NOMO-1 treated with dmso at 0.1 percent for 144 hours (cell line): Measurements from ENCODE around the gene GABPA.
"Not testable (repeated sequence)": the region's sequence is repeated elsewhere in the genome, so short reads cannot be mapped to it uniquely, and the experiment has no call there.

Experiments used
- DNase-seq: peaks from one replicate; lab custom pipeline; 2025; ENCODE audit not compliant: unreplicated experiment; lab: John Stamatoyannopoulos, UW

The GABPA gene

DNA sequence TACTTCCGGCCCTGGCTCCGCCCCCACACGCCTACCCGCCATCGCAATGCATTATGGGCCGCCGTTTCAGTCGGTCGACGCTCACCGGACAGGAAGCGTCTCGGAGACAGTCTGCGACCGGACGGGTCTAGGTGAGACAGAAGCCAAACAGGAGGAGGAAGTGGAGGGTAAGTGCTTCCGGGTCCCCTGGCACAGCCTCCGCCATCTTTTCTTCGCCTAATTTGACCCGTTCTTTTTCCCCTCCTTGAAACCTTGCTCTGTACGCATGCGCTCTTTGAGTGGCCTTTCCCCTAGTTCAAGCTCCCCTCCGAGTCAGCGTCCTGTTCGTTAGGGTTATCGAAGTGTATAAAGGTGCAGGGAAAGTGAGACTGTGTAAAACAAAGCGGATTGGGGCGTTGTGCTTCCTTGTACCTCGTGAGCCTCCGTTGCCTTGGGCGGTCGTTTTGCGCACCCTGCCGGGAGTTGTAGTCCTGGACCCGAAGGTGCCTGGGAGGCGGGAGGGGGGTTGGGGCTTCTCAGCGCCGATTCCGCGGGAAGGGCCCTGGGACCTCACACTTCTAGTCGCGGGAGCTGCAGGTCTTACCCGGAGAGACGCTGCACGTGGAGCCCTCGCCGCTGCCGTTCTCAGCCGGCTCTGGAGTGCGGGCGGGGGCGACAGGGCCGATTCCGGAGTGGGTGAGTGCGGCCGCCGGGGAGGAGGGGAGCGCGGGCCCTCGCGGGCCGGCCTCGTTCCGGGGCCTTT lies at the start of gene GABPA, which contains the start of gene ATP5PF:
Gene GABPA, plus strand, starts transcription at position 69 of the 742 bp plus-strand sequence. CDS start 6,627 bp downstream, outside the sequence.
Gene ATP5PF, minus strand, starts transcription at position 1 of the 742 bp plus-strand sequence. CDS start 5,110 bp downstream, outside the sequence.
- peak; percentile 95 for DNase-seq

DNA sequence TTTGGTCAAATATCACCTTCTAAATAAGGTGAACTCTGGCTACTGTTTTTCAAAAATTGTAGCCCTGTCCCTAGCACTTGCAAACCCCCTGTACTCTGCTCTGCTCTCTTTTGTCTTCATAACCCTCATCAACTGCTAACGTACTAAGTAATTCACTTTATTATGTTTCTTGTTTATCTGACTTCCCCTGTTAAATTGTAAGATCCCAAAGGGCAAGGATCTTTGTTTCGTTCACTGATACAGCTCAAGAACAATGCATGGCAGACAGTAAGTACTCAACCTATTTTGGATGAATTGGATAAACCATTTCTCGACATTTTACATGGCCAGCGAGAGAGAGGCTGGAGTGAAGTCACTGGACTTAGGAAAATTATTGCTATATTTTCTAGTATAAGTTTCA lies 47.0 kb upstream of the GABPA start:
- no peak for DNase-seq

DNA sequence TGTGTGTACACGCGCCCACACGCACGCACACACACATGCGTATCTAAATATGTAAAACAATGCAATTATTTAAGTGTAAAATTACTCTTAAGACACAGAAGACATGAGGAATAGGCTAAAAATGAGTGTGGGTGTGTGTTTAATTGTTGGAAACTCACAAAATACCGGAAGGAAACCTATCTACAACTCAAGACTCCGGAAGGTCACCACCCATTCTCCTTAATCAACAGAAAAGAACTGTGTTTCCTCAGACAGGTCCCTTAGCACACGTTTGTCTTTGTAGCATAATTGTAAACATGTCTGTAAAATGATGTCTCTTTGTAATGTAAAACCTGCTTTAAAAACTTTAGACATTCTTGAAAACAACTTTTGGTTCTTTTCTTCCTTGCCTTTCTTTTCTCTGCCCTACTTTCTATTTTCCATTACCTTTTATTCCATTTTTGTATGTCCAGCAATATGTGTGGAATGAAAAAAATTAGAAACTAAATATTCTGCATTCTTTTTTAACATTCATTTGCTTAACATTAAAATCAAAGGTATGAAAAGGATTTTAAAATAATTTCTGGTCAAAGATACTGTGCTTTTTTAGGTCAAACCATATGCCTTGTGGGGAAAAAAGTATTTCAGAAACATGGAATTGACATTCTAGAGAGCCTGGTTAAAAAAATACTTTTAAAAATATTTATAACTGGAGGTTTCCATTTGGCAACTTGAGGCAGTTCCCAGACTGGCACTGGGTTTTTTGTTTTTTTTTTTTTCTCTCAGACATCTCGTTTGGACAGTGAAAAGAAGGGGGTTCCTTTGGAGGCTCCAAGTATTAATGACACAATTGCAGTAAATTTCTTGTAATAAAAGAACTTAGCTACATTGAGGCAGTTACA lies 46.3 kb upstream of the GABPA start:
- DNase-seq = no peak

DNA sequence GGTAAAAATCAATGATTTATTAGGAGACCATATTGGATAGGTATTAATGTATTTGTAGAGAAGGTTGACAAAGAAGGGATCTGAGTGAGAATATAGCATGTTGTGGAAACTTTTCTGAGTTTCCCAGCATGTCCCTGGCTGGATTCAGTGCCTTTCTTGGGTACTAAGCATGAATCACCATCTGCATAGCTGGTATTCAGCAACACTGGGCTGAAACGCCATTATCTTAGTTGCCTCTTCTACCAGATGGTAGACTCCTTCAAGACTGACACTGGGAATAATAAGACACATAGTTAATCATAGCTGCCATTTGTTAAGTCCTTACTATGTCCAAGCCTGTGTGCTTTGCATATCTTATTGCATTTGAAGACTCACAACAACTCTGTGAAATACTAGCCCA lies 45.5 kb upstream of the GABPA start:
- no peak for DNase-seq

DNA sequence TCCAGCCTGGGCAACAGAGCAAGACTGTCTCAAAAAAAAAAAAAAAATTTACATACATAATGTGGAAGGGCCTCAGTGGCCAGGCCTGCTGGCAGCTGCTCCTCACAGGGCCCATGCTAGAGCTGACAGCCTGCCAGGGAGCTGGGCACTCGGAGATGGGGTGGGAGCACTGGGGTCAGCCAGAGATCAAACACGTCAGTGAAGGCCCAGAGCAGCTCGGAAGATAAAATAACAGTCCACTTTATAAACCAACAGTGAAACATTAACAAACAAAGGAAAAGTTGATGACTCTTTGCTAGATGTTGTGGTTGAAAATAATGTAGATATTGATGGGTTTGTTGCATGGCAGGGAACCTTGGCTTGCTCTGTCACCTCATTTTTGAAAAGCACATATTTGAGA lies 42.8 kb upstream of the GABPA start:
- no peak for DNase-seq

DNA sequence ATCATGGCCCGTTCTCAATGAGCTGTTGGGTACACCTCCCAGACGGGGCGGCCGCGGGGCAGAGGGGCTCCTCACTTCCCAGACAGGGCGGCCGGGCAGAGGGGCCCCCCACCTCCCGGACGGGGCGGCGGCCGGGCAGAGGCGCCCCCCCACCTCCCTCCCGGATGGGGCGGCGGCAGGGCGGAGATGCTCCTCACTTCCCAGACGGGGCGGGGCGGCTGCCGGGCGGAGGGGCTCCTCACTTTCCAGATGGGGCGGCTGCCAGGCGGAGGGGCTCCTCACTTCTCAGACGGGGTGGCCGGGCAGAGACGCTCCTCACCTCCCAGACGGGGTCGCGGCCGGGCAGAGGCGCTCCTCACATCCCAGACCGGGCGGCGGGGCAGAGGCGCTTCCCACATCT lies 39.3 kb upstream of the GABPA start:
- not testable (repeated sequence) for DNase-seq

DNA sequence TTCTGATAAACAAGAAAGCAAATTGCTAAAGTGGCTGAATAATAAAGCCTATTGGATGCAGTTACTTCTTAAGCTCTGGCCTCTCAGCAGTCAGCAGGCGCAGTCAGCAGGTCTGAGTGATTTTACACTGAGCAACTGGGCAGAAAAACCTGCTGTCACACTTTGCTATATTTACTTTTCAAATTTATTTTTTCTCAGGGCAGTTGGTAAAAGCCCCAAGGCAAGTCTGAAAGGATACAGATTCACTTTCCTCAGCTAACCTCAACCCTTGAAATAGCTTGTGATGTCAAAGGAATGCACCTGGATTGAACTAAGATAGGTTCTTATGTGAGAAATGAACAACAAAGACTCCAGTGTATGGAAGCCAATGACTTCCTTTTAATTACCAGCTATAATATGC lies 34.0 kb upstream of the GABPA start:
- DNase-seq = no peak

DNA sequence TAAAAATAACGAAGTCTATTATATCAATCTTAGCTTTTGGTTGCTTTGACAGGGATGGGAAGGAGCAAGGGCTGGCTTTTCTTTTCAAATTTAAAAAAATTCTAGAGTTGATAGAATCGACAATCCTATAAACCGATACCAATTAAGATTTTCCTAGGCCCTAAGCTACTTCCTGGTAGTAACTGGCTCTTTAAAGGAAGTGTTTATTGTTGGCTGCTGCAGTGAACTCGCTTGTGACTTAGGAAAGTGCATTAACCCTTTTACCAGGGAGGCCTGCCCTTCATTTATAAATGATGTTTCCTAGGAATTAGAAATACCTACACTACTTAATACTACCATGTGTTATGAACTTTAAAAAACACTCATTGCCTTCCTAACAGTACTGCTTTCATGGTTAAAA lies 33.2 kb upstream of the GABPA start:
- no peak for DNase-seq

DNA sequence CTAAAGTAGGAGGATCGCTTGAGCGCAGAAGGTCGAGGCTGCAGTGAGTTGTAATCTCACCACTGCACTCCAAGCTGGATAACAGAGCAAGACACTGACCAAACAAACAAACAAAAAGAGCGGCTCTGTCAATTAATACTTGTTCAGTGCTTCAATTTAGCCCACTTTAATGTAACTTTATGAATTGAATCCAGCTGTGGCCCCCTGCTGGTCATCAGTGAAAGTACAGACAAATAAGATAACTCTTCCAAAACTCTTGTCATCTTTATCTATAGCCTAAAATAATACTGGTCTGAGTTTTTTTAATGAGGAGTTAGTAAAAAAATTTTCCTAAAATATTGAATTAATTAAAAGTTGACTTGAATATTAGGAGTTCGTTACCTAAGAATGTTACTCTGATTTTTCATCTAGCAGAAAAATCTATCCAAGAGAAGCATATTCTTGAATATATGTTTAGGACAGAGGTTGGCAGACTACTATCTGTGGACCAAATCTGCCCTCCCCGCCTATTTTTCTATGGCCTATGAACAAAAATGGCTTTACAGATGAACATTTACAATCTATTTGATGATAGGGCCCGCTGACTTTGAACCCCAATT lies 26.2 kb upstream of the GABPA start:
- no peak for DNase-seq

DNA sequence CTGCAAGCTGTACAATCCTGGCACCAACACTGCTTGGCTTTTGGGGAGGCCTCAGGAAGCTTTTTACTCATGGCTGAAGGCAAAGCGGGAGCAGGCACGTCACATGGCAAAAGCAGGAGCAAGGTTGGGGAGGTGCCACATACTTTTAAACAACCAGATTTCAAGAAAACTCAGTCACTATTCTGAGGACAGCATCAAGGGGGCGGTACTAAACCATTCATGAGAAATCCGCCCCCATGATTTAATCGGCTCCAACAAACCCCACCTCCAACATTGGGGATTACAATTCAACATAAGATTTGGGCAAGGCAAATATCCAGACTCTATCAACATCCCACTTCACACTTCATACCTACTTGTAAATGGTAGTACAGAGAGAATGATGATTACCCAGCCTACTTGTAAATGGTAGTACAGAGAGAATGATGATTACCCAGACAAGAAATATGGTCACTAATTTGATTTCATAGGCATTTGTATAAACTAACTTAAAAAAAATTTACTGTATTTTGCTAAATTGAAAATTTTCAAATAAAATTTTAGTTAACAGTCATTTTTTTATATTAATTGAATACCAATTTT lies 25.0 kb upstream of the GABPA start:
- DNase-seq = no peak

DNA sequence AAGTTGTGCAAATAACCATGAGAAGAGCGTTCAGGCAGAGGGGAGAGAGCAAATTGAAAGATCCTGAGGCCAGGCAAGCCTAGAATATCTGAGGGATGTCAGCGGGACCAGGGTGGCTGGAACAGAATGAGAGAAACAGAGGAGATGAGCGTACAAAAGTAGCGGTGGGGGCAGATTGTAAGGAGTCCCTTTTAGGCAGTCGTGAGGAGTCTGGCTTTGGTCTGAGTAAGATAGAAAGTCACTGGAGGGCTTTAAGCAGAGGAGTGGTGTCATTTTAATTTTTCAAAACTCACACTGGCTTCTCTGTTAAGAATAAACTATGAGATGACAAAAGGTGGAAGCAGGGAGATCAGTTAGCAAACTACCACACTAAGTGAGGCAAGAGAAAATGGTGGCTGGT lies 24.2 kb upstream of the GABPA start:
- DNase-seq = no peak

DNA sequence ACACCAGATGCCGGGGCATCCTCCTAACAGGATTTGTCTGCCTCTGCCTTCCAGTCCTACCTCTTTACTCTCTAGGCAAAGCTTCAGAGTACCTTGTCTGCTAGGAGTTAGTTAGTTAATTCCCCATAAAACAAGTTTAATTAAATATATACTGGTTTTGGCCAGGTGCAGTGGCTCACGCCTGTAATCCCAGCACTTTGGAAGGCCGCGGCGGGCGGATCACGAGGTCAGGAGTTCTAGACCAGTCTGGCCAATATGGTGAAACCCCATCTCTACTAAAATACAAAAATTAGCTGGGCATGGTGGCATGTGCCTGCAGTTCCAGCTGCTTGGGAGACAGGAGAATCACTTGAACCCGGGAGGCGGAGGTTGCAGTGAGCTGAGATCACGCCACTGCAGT lies 20.7 kb upstream of the GABPA start:
- not testable (repeated sequence) for DNase-seq

DNA sequence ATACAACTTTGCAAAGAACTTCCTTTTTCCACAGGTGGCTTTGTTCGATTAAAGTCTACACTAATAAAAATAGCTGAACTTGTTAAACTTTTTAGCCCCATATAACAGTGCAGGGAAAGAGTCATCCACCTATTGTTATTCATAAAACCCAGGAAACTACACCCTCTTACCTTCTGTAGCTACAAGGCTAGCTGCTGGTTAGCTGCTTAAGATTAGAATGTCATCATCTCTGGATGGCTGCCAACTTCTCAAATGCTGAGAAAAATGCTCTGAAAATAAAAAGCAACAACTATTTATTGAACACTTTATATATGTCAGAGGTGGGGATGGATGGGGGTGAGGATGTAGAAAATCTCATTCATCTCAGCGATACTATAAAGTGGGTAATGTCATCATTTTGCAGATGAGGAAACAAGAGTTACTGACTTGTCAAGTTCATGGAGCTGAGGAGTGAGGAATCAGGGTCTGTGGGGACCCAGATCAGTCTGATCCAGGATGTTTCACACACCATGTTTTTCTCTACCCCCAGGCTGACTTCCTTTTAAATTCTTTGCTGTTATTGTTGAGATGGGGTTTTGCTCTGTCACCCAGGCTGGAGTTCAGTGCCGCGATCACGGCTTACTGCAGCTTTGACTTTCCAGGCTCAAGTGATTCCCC lies 17.2 kb upstream of the GABPA start:
- no peak for DNase-seq

DNA sequence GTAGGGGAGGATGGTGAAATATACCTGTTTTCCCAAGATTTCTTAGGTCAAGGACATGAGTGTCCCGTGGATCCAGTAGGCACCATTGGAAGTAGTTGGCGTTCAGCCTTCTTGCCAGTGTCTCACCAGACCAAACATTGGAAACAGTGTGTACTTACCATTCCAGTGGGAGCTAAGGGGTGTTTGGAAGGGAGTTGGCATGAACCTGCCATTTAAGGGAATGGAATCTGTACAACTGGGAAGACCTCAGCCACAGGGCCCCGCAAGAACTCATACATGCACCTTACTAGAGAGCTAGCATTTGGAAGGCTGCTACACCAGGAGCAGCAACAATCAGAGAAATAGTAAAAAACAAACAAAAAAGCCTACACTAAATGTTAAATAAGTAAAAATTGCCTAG lies 12.8 kb upstream of the GABPA start:
- DNase-seq = no peak

DNA sequence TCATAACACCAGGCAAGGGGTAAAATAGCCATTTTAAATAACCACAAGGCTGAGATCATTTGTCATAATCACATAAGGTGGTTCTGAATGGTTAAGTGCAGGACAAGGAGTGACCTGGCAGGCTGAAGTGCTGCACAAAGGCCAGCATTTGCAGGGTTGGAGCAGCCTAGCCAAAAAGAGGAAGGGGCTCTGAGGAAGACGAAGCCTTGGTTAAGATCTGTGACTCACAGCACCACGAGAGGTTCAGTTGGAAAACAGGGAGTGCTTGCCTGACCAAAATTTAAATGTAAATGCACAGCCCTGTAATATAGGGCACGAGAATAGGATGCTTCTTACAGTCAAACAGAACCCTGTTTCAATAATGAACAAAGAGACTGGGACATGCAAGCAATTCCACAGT lies 12.1 kb upstream of the GABPA start:
- DNase-seq = peak; percentile 56

DNA sequence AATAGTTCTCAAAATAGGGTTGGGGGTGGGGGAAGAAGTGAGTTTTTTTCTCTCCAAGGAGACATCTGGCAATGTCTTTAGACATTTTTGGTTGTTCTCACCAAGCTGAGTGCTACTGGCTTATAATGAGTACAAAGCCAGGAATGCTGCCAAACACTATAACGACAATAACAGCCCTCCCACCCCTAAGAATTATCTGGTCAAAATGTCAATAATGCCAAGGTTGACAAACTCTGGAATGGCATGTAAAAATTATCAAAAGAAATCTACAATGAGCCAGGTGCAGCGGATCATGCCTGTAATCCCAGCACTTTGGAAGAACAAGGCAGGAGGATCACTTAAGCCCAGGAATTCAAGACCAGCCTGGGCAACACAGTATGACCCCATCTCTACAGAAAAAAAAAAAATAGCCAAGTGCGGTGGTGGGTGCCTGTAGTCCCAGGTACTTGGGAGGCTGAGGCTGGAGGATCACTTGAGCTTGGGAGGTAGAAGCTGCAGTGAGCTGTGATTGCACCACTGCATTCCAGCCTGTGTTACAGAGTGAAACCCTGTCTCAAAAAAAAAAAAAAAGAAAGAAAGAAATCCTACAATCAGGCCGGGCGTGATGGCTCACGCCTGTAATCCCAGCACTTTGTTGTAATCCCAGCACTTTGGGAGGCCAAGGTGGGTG lies 2.5 kb upstream of the GABPA start:
- no peak for DNase-seq

DNA sequence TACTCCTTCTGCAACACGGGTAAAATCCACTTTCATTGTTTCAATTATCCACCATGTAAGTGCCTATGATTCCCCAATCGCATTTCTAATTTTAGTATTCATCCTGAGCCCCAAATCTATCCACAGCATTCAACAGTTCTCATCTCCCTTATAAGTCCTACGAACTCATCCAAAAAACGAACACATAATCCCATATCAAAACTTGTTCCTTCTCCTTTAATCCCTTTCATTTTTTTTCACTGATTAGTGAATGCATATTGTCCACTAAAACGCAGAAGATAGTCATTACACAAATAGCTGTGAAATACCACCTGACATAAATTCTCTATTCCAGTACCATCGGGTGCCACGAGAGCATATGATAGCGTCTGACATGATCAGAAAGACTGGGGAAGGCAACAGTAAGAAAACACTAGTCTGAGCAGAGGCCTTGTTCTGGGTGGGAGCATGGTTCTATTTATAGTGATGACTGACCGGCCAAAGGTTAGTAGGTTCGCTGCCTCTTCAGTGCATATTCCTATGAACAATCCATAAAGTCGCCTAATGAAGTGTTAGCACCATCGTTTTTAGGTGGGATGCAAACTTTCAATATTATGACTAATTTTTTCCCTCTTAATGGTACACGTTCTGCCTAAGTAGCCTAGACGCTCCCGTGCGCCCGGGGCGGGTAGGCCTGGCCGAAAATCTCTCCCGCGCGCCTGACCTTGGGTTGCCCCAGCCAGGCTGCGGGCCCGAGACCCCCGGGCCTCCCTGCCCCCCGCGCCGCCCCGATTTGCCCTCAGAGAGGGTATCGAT lies 716 bp upstream of the GABPA start:
- peak; percentile 29 for DNase-seq

DNA sequence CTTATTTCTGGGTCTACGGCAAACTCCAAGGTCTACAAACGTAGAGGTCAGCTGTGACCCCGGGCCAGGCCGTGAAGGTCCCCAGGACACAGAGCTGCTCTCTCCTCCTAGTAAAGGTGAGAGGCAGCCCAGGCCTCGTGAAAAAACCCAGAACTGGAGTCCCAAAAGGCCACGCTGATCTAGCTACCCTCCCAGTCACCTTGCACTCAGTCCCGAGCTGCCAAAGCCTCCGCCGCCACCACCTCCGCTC lies 193 bp upstream of the GABPA start:
- DNase-seq = no peak

DNA sequence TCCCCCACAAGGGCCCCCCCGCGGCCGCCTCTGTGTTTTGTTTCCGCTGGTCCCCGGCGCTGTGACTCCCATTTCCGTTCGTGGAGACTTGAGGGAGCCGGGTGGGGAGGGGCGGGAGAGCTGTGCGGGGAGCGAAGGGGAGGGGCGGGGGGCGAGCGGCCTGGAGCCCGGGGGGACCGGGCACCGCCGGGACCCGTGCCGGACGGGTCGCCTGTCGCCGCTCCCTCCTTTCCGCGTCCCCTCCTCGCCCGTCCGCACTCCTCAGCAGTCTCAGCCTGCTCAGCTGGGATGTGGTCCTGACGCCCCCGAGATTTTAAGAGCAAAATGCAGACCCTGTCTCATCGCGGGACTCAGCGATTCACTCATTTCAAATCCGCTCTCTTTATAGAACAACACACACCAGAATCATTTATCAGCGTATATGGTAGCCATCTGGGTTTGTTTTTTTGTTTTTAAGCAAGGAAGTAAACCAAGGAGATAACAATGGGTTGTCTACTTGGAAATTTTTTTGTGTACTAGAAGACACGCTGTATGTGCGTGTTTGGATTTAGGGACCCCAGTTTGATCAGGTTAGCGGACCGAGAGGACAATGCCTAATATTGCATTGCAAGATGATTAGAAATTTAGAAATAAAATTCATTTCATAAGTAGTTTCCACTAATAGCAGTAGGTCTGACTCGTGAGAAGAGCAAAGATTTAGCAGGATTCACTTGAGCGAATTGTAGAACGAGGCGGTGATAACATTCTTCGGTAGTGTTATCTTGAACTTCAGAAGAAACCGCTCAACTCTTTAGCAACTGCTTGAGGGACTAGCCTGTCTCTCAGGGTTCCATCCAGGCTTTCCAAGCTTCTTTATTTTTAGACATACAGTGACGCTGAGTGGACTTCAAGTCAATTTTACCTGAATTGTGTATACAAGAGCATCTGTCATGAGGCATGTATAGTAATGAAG lies 1.1 kb downstream of the GABPA start:
- peak; percentile 18 for DNase-seq
